ENCODE data around the gene EYA4.

DNA sequence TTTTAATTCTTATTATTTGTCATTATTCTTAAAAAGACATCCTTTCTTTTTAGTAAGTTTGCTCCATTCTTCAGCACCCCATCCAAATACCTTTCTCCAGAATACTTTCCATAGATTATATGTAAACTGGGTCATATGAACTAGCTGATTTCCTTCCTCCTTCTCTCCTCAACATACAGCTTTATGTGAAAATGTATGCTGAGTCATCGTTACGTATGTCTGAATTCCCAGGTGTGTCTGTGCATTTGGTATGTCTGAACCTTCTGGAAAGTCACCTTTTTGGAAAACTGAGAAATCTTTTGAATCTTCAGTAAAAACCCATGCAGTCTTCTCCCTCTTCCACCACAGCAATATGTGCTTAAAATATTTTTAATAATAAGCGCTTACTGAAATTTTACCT, 264.5 kb downstream of the EYA4 start:
- TF ChIP-seq EP300 (IDR thresholded peaks at IDR 0.05) (no peak), POLR2AphosphoS5 (IDR thresholded peaks at IDR 0.05) (no peak), POLR2A (IDR thresholded peaks at IDR 0.05) (no peak)
- TF ChIP-seq, protein P1, sequence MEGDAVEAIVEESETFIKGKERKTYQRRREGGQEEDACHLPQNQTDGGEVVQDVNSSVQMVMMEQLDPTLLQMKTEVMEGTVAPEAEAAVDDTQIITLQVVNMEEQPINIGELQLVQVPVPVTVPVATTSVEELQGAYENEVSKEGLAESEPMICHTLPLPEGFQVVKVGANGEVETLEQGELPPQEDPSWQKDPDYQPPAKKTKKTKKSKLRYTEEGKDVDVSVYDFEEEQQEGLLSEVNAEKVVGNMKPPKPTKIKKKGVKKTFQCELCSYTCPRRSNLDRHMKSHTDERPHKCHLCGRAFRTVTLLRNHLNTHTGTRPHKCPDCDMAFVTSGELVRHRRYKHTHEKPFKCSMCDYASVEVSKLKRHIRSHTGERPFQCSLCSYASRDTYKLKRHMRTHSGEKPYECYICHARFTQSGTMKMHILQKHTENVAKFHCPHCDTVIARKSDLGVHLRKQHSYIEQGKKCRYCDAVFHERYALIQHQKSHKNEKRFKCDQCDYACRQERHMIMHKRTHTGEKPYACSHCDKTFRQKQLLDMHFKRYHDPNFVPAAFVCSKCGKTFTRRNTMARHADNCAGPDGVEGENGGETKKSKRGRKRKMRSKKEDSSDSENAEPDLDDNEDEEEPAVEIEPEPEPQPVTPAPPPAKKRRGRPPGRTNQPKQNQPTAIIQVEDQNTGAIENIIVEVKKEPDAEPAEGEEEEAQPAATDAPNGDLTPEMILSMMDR (IDR thresholded peaks at IDR 0.05): no peak
